HepG2 (cell line): ENCODE measurements around the gene ZNF189. TPM values are rescaled to one million over a fixed set of nuclear protein-coding genes. Genes with fewer than 3 reads are reported as not detected.

Source experiments
- AGO1 ChIP-seq: fragments of 200-400 bp; formaldehyde crosslinking; IDR thresholded peaks from 2 replicates; pipeline ENCODE4 v1.6.1; 2017; ENCODE audit warnings: mild to moderate bottlenecking, low read depth, low read length, moderate library complexity; ENCODE audit not compliant: poor library complexity, severe bottlenecking
- ARHGAP35 ChIP-seq: sonication (generic); formaldehyde crosslinking; IDR thresholded peaks from 2 replicates; pipeline ENCODE4 v1.9.0; 2022; ENCODE audit warnings: mild to moderate bottlenecking, inconsistent platforms, moderate library complexity, missing genetic modification reagents, borderline replicate concordance
- HOXA9 ChIP-seq: sonication (generic); formaldehyde crosslinking; IDR thresholded peaks from 2 replicates; pipeline ENCODE4 v1.8.1; 2022; ENCODE audit warnings: missing genetic modification reagents, mild to moderate bottlenecking, moderate library complexity, borderline replicate concordance
- KLF15 ChIP-seq: sonication (generic); formaldehyde crosslinking; IDR thresholded peaks from 2 replicates; pipeline ENCODE4 v1.8.1; 2023; ENCODE audit warnings: borderline replicate concordance, mild to moderate bottlenecking, inconsistent platforms, missing genetic modification reagents, mixed read lengths
- NCOA2 ChIP-seq: sonication (generic); formaldehyde crosslinking; IDR thresholded peaks from 2 replicates; pipeline ENCODE4 v1.8.0; 2022; ENCODE audit warnings: inconsistent platforms
- TAF1 ChIP-seq: sonication (generic); formaldehyde crosslinking; IDR thresholded peaks from 2 replicates; pipeline ENCODE4 v1.4.0; 2020; ENCODE audit warnings: missing genetic modification reagents
- THAP11 ChIP-seq: IDR thresholded peaks from 2 replicates; pipeline ENCODE4 v1.6.1; 2016; ENCODE audit warnings: missing biosample characterization, missing genetic modification reagents
- ZBTB25 ChIP-seq: IDR thresholded peaks from 2 replicates; pipeline ENCODE4 v1.6.1; 2018; ENCODE audit warnings: missing genetic modification reagents
- ZBTB7A ChIP-seq: sonication (generic); formaldehyde crosslinking; IDR thresholded peaks from 2 replicates; pipeline ENCODE4 v1.8.0; 2022; ENCODE audit warnings: mild to moderate bottlenecking, missing genetic modification reagents
- ZNF180 ChIP-seq: sonication (generic); formaldehyde crosslinking; IDR thresholded peaks from 2 replicates; pipeline ENCODE4 v1.4.0; 2020; ENCODE audit warnings: low read depth, missing genetic modification reagents, borderline replicate concordance
- ZNF512B ChIP-seq: sonication (generic); formaldehyde crosslinking; IDR thresholded peaks from 2 replicates; pipeline ENCODE4 v1.5.1; 2020; ENCODE audit warnings: missing genetic modification reagents, mild to moderate bottlenecking, borderline replicate concordance
- ZNF609 ChIP-seq: sonication (generic); formaldehyde crosslinking; IDR thresholded peaks from 2 replicates; pipeline ENCODE4 v1.4.0; 2020; ENCODE audit warnings: mild to moderate bottlenecking, missing genetic modification reagents, borderline replicate concordance
- ZNF619 ChIP-seq: sonication (generic); formaldehyde crosslinking; IDR thresholded peaks from 2 replicates; pipeline ENCODE4 v1.4.0; 2020; ENCODE audit warnings: mild to moderate bottlenecking, missing genetic modification reagents
- ZNF639 ChIP-seq: conservative IDR thresholded peaks from 2 replicates; pipeline ENCODE4 v1.6.1; 2018; ENCODE audit warnings: missing genetic modification reagents
- ZNF747 ChIP-seq: sonication (generic); formaldehyde crosslinking; IDR thresholded peaks from 2 replicates; pipeline ENCODE4 v1.8.1; 2023; ENCODE audit warnings: missing genetic modification reagents, mild to moderate bottlenecking, borderline replicate concordance
- ZNF878 ChIP-seq: sonication (generic); formaldehyde crosslinking; IDR thresholded peaks from 2 replicates; pipeline ENCODE4 v1.8.1; 2023; ENCODE audit warnings: mild to moderate bottlenecking, missing genetic modification reagents, moderate library complexity
- ZSCAN31 ChIP-seq: sonication (generic); formaldehyde crosslinking; IDR thresholded peaks from 2 replicates; pipeline ENCODE4 v1.5.0; 2020; ENCODE audit warnings: low read depth, mild to moderate bottlenecking, missing genetic modification reagents
- polyA plus RNA-seq, 8 experiments: library from polyadenylated mRNA; depleted of rRNA in 3 of 8; stranded (reverse) in 7 of 8; unstranded in 1 of 8; fragments of >200 nt; fragmentation: Illumina TruSeq in 4 of 8; extraction: Trizol in 4 of 8; gene quantifications; 2 replicates each; pipeline versions ENCODE4 v1.2.1 to v1.2.3, GENCODE V29; 2011 to 2016; ENCODE audit warnings: low read depth in 4 of 8, missing spikeins in 1 of 8, mixed read lengths in 1 of 8; ENCODE audit not compliant: insufficient read depth in 1 of 8
- total RNA-seq, 5 experiments: library from RNA; depleted of rRNA; stranded (reverse); fragments of >200 nt; fragmentation: Illumina TruSeq; extraction: Trizol; gene quantifications; 2 replicates each; pipeline ENCODE4 v1.2.3, GENCODE V29; 2016; ENCODE audit warnings: low read depth in 1 of 5

The ZNF189 gene
- total and polyA plus RNA-seq, 2 of the 13 experiments (the other 11 are each of a cell fraction or from before 2014, with no cell fraction given): 8.4 to 50.0 TPM

- TF ChIP-seq ZNF512B (CRISPR knock-in tag): no peak
- peak; percentile 72 for TF ChIP-seq ZSCAN31 (CRISPR knock-in tag)
- TF ChIP-seq ZNF609 (CRISPR knock-in tag): no peak; the same call in 1 of the 2 replicates
- TF ChIP-seq THAP11 (CRISPR knock-in tag): peak; percentile 98
- TF ChIP-seq ZNF180 (CRISPR knock-in tag): no peak
- no peak; the same call in 1 of the 2 replicates for TF ChIP-seq ZBTB7A
- no peak for TF ChIP-seq AGO1
- TF ChIP-seq TAF1 (CRISPR knock-in tag): peak; percentile 94
- TF ChIP-seq ZNF878 (CRISPR knock-in tag): peak; percentile 56; the same call in 1 of the 2 replicates
- peak; percentile 51 for TF ChIP-seq NCOA2 (CRISPR knock-in tag)
- TF ChIP-seq ZNF619: no peak
- no peak for TF ChIP-seq HOXA9
- TF ChIP-seq ZNF747 (CRISPR knock-in tag): peak; percentile 76; the same call in 1 of the 2 replicates
- TF ChIP-seq KLF15 (CRISPR knock-in tag): no peak
- TF ChIP-seq ARHGAP35 (CRISPR knock-in tag): peak; percentile 87; the same call in 1 of the 2 replicates
- peak; percentile 69; the same call in 1 of the 2 replicates for TF ChIP-seq ZNF639 (CRISPR knock-in tag)
- TF ChIP-seq ZBTB25 (CRISPR knock-in tag): peak; percentile 51; the same call in 1 of the 2 replicates
Measured at GRCh38 chr9:101398068-101398929, at the start of gene ZNF189, which contains the start of gene MRPL50 (continued).
